Suprapubic skin (tissue), 3 donors: ENCODE data around the gene RIT1.

ENCODE experiments used
- CTCF ChIP-seq, 2 donors: fragments of 200-600 bp in 1 of 2; fragments of 450-650 bp in 1 of 2; sonication (generic) in 1 of 2; IDR thresholded peaks; one replicate each; pipeline ENCODE4 v1.5.1; 2016 to 2019; ENCODE audit warnings: antibody characterized with exemption in 2 of 2, mild to moderate bottlenecking in 1 of 2, moderate library complexity in 1 of 2
- EP300 ChIP-seq: sonication (generic); formaldehyde crosslinking; IDR thresholded peaks from one replicate; pipeline ENCODE4 v1.6.1; 2017; ENCODE audit warnings: antibody characterized with exemption
- POLR2A ChIP-seq, 2 donors: fragments of 450-650 bp; IDR thresholded peaks; one replicate each; pipeline ENCODE4 v1.6.1; 2017; ENCODE audit warnings: antibody characterized with exemption in 2 of 2, mild to moderate bottlenecking in 2 of 2, moderate library complexity in 2 of 2

DNA sequence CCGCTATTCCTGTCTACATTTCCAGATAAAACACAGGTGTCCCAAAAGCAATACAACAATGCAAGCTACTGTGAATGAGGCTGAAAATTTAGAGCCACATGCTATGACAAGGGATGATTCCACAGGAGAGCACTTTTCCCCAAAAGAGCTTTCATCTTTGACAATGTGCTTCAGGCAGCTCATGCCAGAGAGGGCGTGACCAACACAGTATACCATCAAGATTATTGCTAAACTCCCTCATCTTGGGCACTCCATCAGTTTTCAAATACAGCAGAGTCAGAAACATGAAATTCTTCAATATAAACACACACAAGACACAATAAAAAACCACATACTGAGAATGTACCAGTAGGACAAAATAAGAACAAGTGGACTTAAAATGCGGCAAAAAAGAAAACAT is 60.8 kb downstream of the RIT1 start:
- no peak for TF ChIP-seq CTCF (IDR thresholded peaks at IDR 0.05)
- TF ChIP-seq POLR2A (IDR thresholded peaks at IDR 0.05), result no peak
- no peak for TF ChIP-seq EP300
